Renal pelvis (tissue), 4 donors: ENCODE results near the gene C1orf141. TPM values are rescaled to one million over a fixed set of nuclear protein-coding genes. Genes with fewer than 3 reads are reported as not detected.
"Not testable (repeated sequence)": the region's sequence is repeated elsewhere in the genome, so short reads cannot be mapped to it uniquely, and the experiment has no call there.

Experiments used
- DNase-seq: peaks from one replicate; pipeline ENCODE4 v3.0.0-alpha.2; 2013
- polyA plus RNA-seq, 3 donors: library from polyadenylated mRNA; unstranded; fragments of 120-200 nt; gene quantifications; one replicate each; pipeline ENCODE4 v1.2.1, GENCODE V29; 2013; ENCODE audit not compliant: insufficient read length in 3 of 3

C1orf141 gene
- polyA plus RNA-seq, 3 donors = 0.28 to 0.35 TPM; not detected in 1

- no peak for DNase-seq
Measured at GRCh38 chr1:67088440-67088839, 46.3 kb downstream of the C1orf141 start.

GRCh38 chr1:67085326-67085725, 49.4 kb downstream of the C1orf141 start:
- DNase-seq = no peak

- DNase-seq = no peak
Measured at GRCh38 chr1:67084765-67085318, 49.9 kb downstream of the C1orf141 start.

- DNase-seq = no peak
Measured at GRCh38 chr1:67078291-67078690, 56.5 kb downstream of the C1orf141 start.

GRCh38 chr1:67077593-67077992, 57.2 kb downstream of the C1orf141 start:
- DNase-seq = no peak

- no peak for DNase-seq
Measured at GRCh38 chr1:67072749-67073148, 62.0 kb downstream of the C1orf141 start.

GRCh38 chr1:67067655-67068054, 67.1 kb downstream of the C1orf141 start:
- not testable (repeated sequence) for DNase-seq

GRCh38 chr1:67062412-67062811, 72.4 kb downstream of the C1orf141 start:
- DNase-seq = no peak

- no peak for DNase-seq
Measured at GRCh38 chr1:67061266-67061665, 73.5 kb downstream of the C1orf141 start.

GRCh38 chr1:67060811-67061218, 74.0 kb downstream of the C1orf141 start:
- DNase-seq = no peak

- no peak for DNase-seq
Measured at GRCh38 chr1:67059346-67059745, 75.4 kb downstream of the C1orf141 start.

- DNase-seq = no peak
Measured at GRCh38 chr1:67058761-67059160, 76.0 kb downstream of the C1orf141 start.

GRCh38 chr1:67058242-67058641, 76.5 kb downstream of the C1orf141 start:
- DNase-seq = no peak

- peak; percentile 88 for DNase-seq
Measured at GRCh38 chr1:67053785-67054772, 80.7 kb downstream of the C1orf141 start, which contains the start of gene SLC35D1. Gene SLC35D1 (minus strand): TSS chr1:67054148. CDS start chr1:67054013, 135 bp downstream.

- DNase-seq = peak; percentile 61
Measured at GRCh38 chr1:67053535-67053784, 81.3 kb downstream of the C1orf141 start.

- peak; percentile 48 for DNase-seq
Measured at GRCh38 chr1:67052741-67053534, 81.8 kb downstream of the C1orf141 start.

- DNase-seq = no peak
Measured at GRCh38 chr1:67051196-67051595, 83.6 kb downstream of the C1orf141 start.

GRCh38 chr1:67044631-67045270, 90.0 kb downstream of the C1orf141 start:
- DNase-seq = no peak

GRCh38 chr1:67043366-67043765, 91.4 kb downstream of the C1orf141 start:
- DNase-seq = no peak
